IMR-90 (cell line): ENCODE results near the gene RSU1. TPM values are rescaled to one million over a fixed set of nuclear protein-coding genes. Genes with fewer than 3 reads are reported as not detected.

Experiments used
- ATAC-seq: fragments of 200-7000 bp; cut with Tn5 transposase; 2 replicates; pipeline ENCODE4 v1.9.1; 2020; ENCODE audit warnings: low read depth, mild to moderate bottlenecking, moderate library complexity
- BruUV-seq: library from RNA; stranded (reverse); fragments of 400-500 nt; replicated peaks from 2 replicates; lab custom pipeline; 2021; lab: Mats Ljungman, UMichigan
- CTCF ChIA-PET: fragments of 300-600 bp; formaldehyde crosslinking; extraction: SDS; loops from one replicate; lab custom pipeline; 2021; ENCODE audit warnings: antibody characterized with exemption; lab: Yijun Ruan, JAX
- POLR2A ChIA-PET: fragments of 300-600 bp; sonication (Branson Sonifier 250); formaldehyde crosslinking; loops from one replicate; lab custom pipeline; 2022; ENCODE audit warnings: antibody characterized with exemption; ENCODE audit not compliant: unreplicated experiment; lab: Charles Lee
- DNase-seq: peaks from one replicate; pipeline ENCODE4 v3.0.0; 2013
- H2AFZ ChIP-seq: replicated peaks from 2 replicates; pipeline ENCODE3; 2013; ENCODE audit warnings: low read length, mild to moderate bottlenecking; ENCODE audit not compliant: poor library complexity
- H2AK5ac ChIP-seq: 2 replicates; pipeline ENCODE4 v1.6.1; 2013; ENCODE audit warnings: low read depth, low read length, inconsistent platforms
- H2AK9ac ChIP-seq: replicated peaks from 2 replicates; pipeline ENCODE3; 2013; ENCODE audit warnings: mild to moderate bottlenecking, low read depth, low read length, moderate library complexity; ENCODE audit not compliant: poor library complexity
- H2BK120ac ChIP-seq: 2 replicates; pipeline ENCODE4 v1.6.1; 2013; ENCODE audit warnings: low read depth, low read length, inconsistent platforms
- H2BK15ac ChIP-seq: 3 replicates; pipeline ENCODE4 v1.6.1; 2013; ENCODE audit warnings: low read depth, low read length, inconsistent platforms
- H2BK20ac ChIP-seq: 2 replicates; pipeline ENCODE4 v1.6.1; 2013; ENCODE audit warnings: low read depth, mild to moderate bottlenecking, inconsistent platforms, low read length, moderate library complexity
- H2BK5ac ChIP-seq: 2 replicates; pipeline ENCODE4 v1.6.1; 2013; ENCODE audit warnings: mild to moderate bottlenecking, low read depth, low read length, inconsistent platforms; ENCODE audit not compliant: poor library complexity, severe bottlenecking
- H3K14ac ChIP-seq: replicated peaks from 2 replicates; pipeline ENCODE4 v1.6.1; 2013; ENCODE audit warnings: low read depth, low read length, inconsistent platforms
- H3K18ac ChIP-seq: 2 replicates; pipeline ENCODE4 v1.6.1; 2013; ENCODE audit warnings: low read depth, low read length, control low read depth
- H3K23ac ChIP-seq: 2 replicates; pipeline ENCODE4 v1.6.1; 2013; ENCODE audit warnings: low read depth, low read length, inconsistent platforms
- H3K27ac ChIP-seq: 2 replicates; pipeline ENCODE4 v1.5.1; 2013; ENCODE audit warnings: mild to moderate bottlenecking, control low read depth, low read length; ENCODE audit not compliant: insufficient read depth
- H3K27me3 ChIP-seq: 2 replicates; pipeline ENCODE4 v1.6.1; 2013; ENCODE audit warnings: low read length; ENCODE audit not compliant: control insufficient read depth, insufficient read depth
- H3K36me3 ChIP-seq: 2 replicates; pipeline ENCODE4 v1.6.1; 2013; ENCODE audit warnings: low read length, mixed read lengths; ENCODE audit not compliant: control insufficient read depth, insufficient read depth
- H3K4ac ChIP-seq: 2 replicates; pipeline ENCODE4 v1.6.1; 2013; ENCODE audit warnings: low read depth, low read length, inconsistent platforms
- H3K4me1 ChIP-seq: 2 replicates; pipeline ENCODE4 v1.6.1; 2013; ENCODE audit warnings: low read length, mixed read lengths; ENCODE audit not compliant: control insufficient read depth, insufficient read depth
- H3K4me2 ChIP-seq: 2 replicates; pipeline ENCODE4 v1.6.1; 2013; ENCODE audit warnings: low read depth, mild to moderate bottlenecking, control low read depth, low read length, moderate library complexity
- H3K4me3 ChIP-seq: 2 replicates; pipeline ENCODE4 v1.5.1; 2013; ENCODE audit warnings: low read depth, mild to moderate bottlenecking, control low read depth, low read length, moderate library complexity; ENCODE audit not compliant: insufficient read depth
- H3K56ac ChIP-seq: 2 replicates; pipeline ENCODE4 v1.6.1; 2013; ENCODE audit warnings: low read length, inconsistent platforms; ENCODE audit not compliant: insufficient read depth; ENCODE audit errors: extremely low read depth
- H3K79me1 ChIP-seq, 2 experiments: 2 replicates each; pipeline ENCODE4 v1.6.1; 2013; ENCODE audit warnings: low read length in 2 of 2, inconsistent platforms in 1 of 2, low read depth in 1 of 2
- H3K9ac ChIP-seq: 2 replicates; pipeline ENCODE4 v1.6.1; 2013; ENCODE audit warnings: low read depth, low read length, control low read depth
- H3K9me1 ChIP-seq: 2 replicates; pipeline ENCODE4 v1.6.1; 2013; ENCODE audit warnings: low read length, inconsistent platforms; ENCODE audit not compliant: insufficient read depth
- H3K9me3 ChIP-seq: 2 replicates; pipeline ENCODE4 v1.6.1; 2013; ENCODE audit warnings: low read length; ENCODE audit not compliant: control insufficient read depth, insufficient read depth
- H4K20me1 ChIP-seq: 2 replicates; pipeline ENCODE4 v1.6.1; 2013; ENCODE audit warnings: low read length, inconsistent platforms; ENCODE audit not compliant: insufficient read depth
- H4K5ac ChIP-seq: 2 replicates; pipeline ENCODE4 v1.6.1; 2013; ENCODE audit warnings: mild to moderate bottlenecking, low read depth, low read length, control low read depth
- H4K8ac ChIP-seq, 2 experiments: 2 replicates each; pipeline ENCODE4 v1.6.1; 2013; ENCODE audit warnings: low read depth in 2 of 2, low read length in 2 of 2, control low read depth in 1 of 2, inconsistent platforms in 1 of 2
- H4K91ac ChIP-seq: 2 replicates; pipeline ENCODE4 v1.6.1; 2013; ENCODE audit warnings: low read depth, low read length, inconsistent platforms; ENCODE audit not compliant: insufficient read depth
- BHLHE40 ChIP-seq: fragments of 150-350 bp; IDR thresholded peaks from 2 replicates; pipeline ENCODE4 v1.6.1; 2016; ENCODE audit warnings: mild to moderate bottlenecking, low read depth, low read length
- CEBPB ChIP-seq: IDR thresholded peaks from 2 replicates; pipeline ENCODE4 v1.6.1; 2012; ENCODE audit warnings: low read depth, low read length, improper control_type of control experiment
- CHD1 ChIP-seq: IDR thresholded peaks from 2 replicates; pipeline ENCODE4 v1.6.1; 2012; ENCODE audit warnings: low read depth, low read length, improper control_type of control experiment
- FOS ChIP-seq: fragments of 150-350 bp; IDR thresholded peaks from 2 replicates; pipeline ENCODE4 v1.6.1; 2016; ENCODE audit warnings: low read depth, low read length
- MAFK ChIP-seq: IDR thresholded peaks from 2 replicates; pipeline ENCODE4 v1.6.1; 2012; ENCODE audit warnings: low read depth, low read length, improper control_type of control experiment
- MXI1 ChIP-seq: IDR thresholded peaks from 2 replicates; pipeline ENCODE4 v1.6.1; 2012; ENCODE audit warnings: low read depth, mild to moderate bottlenecking, low read length, moderate library complexity, borderline replicate concordance
- POLR2A ChIP-seq: IDR thresholded peaks from 2 replicates; pipeline ENCODE4 v1.6.1; 2012; ENCODE audit warnings: mild to moderate bottlenecking, low read depth, low read length
- RCOR1 ChIP-seq: IDR thresholded peaks from 2 replicates; pipeline ENCODE4 v1.6.1; 2012; ENCODE audit warnings: mild to moderate bottlenecking, low read length, improper control_type of control experiment; ENCODE audit not compliant: insufficient replicate concordance
- WGBS, 2 experiments: methylation state at CpG; one replicate each; pipeline versions ENCODE4 v1.1.5 to v1.1.7; 2013; ENCODE audit warnings: missing lambda C conversion rate in 2 of 2; ENCODE audit not compliant: insufficient read length in 1 of 2; ENCODE audit errors: extremely low coverage in 2 of 2; 5-methylcytosine and 5-hydroxymethylcytosine counted together
- dilution Hi-C: fragments of 300-500 bp; cut with HindIII; formaldehyde crosslinking; loops from one replicate; pipeline ENCODE4 v1.14.3; 2018; ENCODE audit warnings: low sequenced_read_pairs; ENCODE audit not compliant: unreplicated experiment
- in situ Hi-C: fragments of 300-500 bp; cut with MboI; formaldehyde crosslinking; loops from 3 replicates; pipeline ENCODE4 v1.14.3; 2019; ENCODE audit warnings: low sequenced_read_pairs, inconsistent platforms, mixed read lengths
- intact Hi-C: fragments of 100-400 bp; cut with micrococcal nuclease; formaldehyde crosslinking; loops from 2 replicates; pipeline ENCODE4 v1.10.0; 2022
- polyA plus RNA-seq, 3 experiments: library from polyadenylated mRNA; depleted of rRNA; stranded (reverse); fragments of >200 nt; gene quantifications; 2 replicates each; pipeline ENCODE4 v1.2.3, GENCODE V29; 2012; ENCODE audit warnings: low replicate concordance in 1 of 3
- total RNA-seq: library from RNA; depleted of rRNA; stranded (reverse); fragments of >200 nt; gene quantifications from 2 replicates; pipeline ENCODE4 v1.2.3, GENCODE V29; 2012
- TF ChIP-seq, protein P1 (sequence below): fragments of 150-350 bp; IDR thresholded peaks from 2 replicates; pipeline ENCODE4 v1.6.1; 2017; ENCODE audit warnings: mild to moderate bottlenecking, antibody characterized with exemption, low read length, low read depth

The RSU1 gene
- total and polyA plus RNA-seq, 2 of the 4 experiments (the other 2 are of a cell fraction) = 134 to 148 TPM

DNA sequence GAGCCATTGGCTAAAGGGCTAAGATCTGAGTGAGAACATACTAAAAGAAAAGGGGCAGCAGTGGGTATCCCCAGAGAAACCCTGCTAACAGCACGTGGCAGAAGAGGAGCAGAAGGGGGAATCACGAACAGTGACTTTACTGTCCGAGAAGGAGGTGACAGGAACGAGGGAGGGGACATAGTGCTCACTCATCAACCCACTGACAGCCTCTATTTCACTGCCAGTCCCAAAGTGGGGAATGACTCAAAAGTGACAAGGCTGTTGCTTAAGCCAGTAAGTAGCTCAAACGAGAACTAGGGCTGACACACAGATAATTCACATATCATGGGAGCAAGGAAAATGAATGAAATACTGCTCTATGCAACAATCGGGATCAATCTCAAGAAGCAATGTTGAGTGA, 92.7 kb downstream of the RSU1 start:
- Histone ChIP-seq H2AK9ac (no peak overlapping the region), H2BK120ac (no peak overlapping the region), H3K79me1 (peaks cover 6 to 19% of the 10 kb centered on the region in 2 experiments; a peak in 3 of 4 replicates), H3K4me1 (no peaks in the 10 kb centered on the region), H3K4me2 (no peak overlapping the region), H4K5ac (no peak overlapping the region), H3K27me3 (no peaks in the 10 kb centered on the region), H2BK5ac (no peak overlapping the region), H2BK20ac (no peak overlapping the region), H3K9me3 (peaks cover 1% of the 10 kb centered on the region; the same call in 1 of the 2 replicates), H3K27ac (no peak overlapping the region), H2AK5ac (no peak overlapping the region), H2AFZ (no peak overlapping the region), H3K9ac (no peak overlapping the region), H3K23ac (no peak overlapping the region), H3K4ac (no peak overlapping the region), H2BK15ac (no peak overlapping the region), H3K18ac (no peak overlapping the region), H3K9me1 (peaks cover 11% of the 10 kb centered on the region; the same call in 1 of the 2 replicates), H4K91ac (no peak overlapping the region), H4K8ac (no peak overlapping the region), H3K36me3 (peaks cover 3% of the 10 kb centered on the region; the same call in 1 of the 2 replicates), H3K14ac (no peak overlapping the region), H4K20me1 (0 out of 2 replicates have a peak, but pooled peaks cover 5% of the 10 kb centered on the region), H3K56ac (no peak overlapping the region), H3K4me3 (no peak overlapping the region)
- intact Hi-C loops = no loop called here
- TF ChIP-seq POLR2A (no peak), BHLHE40 (no peak), MXI1 (no peak), MAFK (no peak), FOS (no peak), CHD1 (no peak), RCOR1 (no peak), CEBPB (no peak)
- TF ChIP-seq, protein P1, sequence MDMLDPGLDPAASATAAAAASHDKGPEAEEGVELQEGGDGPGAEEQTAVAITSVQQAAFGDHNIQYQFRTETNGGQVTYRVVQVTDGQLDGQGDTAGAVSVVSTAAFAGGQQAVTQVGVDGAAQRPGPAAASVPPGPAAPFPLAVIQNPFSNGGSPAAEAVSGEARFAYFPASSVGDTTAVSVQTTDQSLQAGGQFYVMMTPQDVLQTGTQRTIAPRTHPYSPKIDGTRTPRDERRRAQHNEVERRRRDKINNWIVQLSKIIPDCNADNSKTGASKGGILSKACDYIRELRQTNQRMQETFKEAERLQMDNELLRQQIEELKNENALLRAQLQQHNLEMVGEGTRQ = no peak
- dilution Hi-C loops = no loop called here
- no TSS peak for BruUV-seq
- 100% methylated on average over 1 of the region's 6 CpGs; no CpG with 5 or more reads in 1 of the 2 experiments for WGBS, 2 experiments
- ChIA-PET POLR2A (no interaction called here), CTCF (no interaction called here)
- ATAC-seq (no peak), DNase-seq (no peak)
- in situ Hi-C loops = no loop called here
